H9 (cell line): ENCODE results near the gene TSPAN33. TPM values are rescaled to one million over a fixed set of nuclear protein-coding genes. Genes with fewer than 3 reads are reported as not detected.

Experiments
- DNase-seq: peaks from one replicate; pipeline ENCODE4 v3.0.0-alpha.2; 2017
- H2AFZ ChIP-seq: one replicate; pipeline ENCODE4 v1.6.1; 2013; ENCODE audit warnings: mild to moderate bottlenecking, low read length, control low read depth, moderate library complexity
- H2AK5ac ChIP-seq: 2 replicates; pipeline ENCODE4 v1.6.1; 2013; ENCODE audit warnings: low read length, control low read depth, mixed read lengths; ENCODE audit not compliant: insufficient read length
- H2BK120ac ChIP-seq: one replicate; pipeline ENCODE4 v1.6.1; 2013; ENCODE audit warnings: low read depth, mild to moderate bottlenecking, low read length, control low read depth, inconsistent platforms; ENCODE audit not compliant: poor library complexity, severe bottlenecking
- H2BK12ac ChIP-seq: 2 replicates; pipeline ENCODE4 v1.6.1; 2013; ENCODE audit warnings: low read length, control low read depth, mixed read lengths, low read depth; ENCODE audit not compliant: insufficient read length
- H2BK15ac ChIP-seq: 2 replicates; pipeline ENCODE4 v1.6.1; 2013; ENCODE audit warnings: low read depth, low read length, control low read depth
- H2BK20ac ChIP-seq: one replicate; pipeline ENCODE4 v1.6.1; 2013; ENCODE audit warnings: low read depth, mild to moderate bottlenecking, low read length, control low read depth, inconsistent platforms; ENCODE audit not compliant: poor library complexity, severe bottlenecking
- H2BK5ac ChIP-seq: 2 replicates; pipeline ENCODE4 v1.6.1; 2013; ENCODE audit warnings: low read length, control low read depth, mixed read lengths; ENCODE audit not compliant: insufficient read length
- H3K14ac ChIP-seq: 2 replicates; pipeline ENCODE4 v1.6.1; 2013; ENCODE audit warnings: low read length, control low read depth; ENCODE audit not compliant: insufficient read depth
- H3K18ac ChIP-seq: 2 replicates; pipeline ENCODE4 v1.6.1; 2013; ENCODE audit warnings: low read depth, mild to moderate bottlenecking, mixed read lengths, low read length, control low read depth; ENCODE audit not compliant: insufficient read length
- H3K23ac ChIP-seq: 2 replicates; pipeline ENCODE4 v1.6.1; 2013; ENCODE audit warnings: low read length, control low read depth, mixed read lengths, low read depth; ENCODE audit not compliant: insufficient read length
- H3K23me2 ChIP-seq: 2 replicates; pipeline ENCODE4 v1.6.1; 2013; ENCODE audit warnings: low read depth, mild to moderate bottlenecking, mixed read lengths, low read length, control low read depth; ENCODE audit not compliant: insufficient read length, poor library complexity, severe bottlenecking
- H3K27ac ChIP-seq: 2 replicates; pipeline ENCODE4 v1.5.1; 2013; ENCODE audit warnings: low read length, control low read depth, mixed read lengths, low read depth; ENCODE audit not compliant: insufficient read length
- H3K27me3 ChIP-seq: 2 replicates; pipeline ENCODE4 v1.6.1; 2013; ENCODE audit warnings: low read length, control low read depth, inconsistent platforms; ENCODE audit not compliant: insufficient read depth
- H3K4ac ChIP-seq: 2 replicates; pipeline ENCODE4 v1.6.1; 2013; ENCODE audit warnings: low read depth, mild to moderate bottlenecking, control low read depth, inconsistent platforms, low read length, moderate library complexity
- H3K4me1 ChIP-seq: 2 replicates; pipeline ENCODE4 v1.6.1; 2013; ENCODE audit warnings: low read length, control low read depth, inconsistent platforms; ENCODE audit not compliant: insufficient read depth
- H3K4me2 ChIP-seq: 2 replicates; pipeline ENCODE4 v1.6.1; 2013; ENCODE audit warnings: low read length, control low read depth, mixed read lengths; ENCODE audit not compliant: insufficient read length, insufficient read depth
- H3K56ac ChIP-seq: 2 replicates; pipeline ENCODE4 v1.6.1; 2013; ENCODE audit warnings: low read depth, mild to moderate bottlenecking, mixed read lengths, low read length, control low read depth; ENCODE audit not compliant: insufficient read length
- H3K79me1 ChIP-seq: 2 replicates; pipeline ENCODE4 v1.6.1; 2013; ENCODE audit warnings: low read depth, mild to moderate bottlenecking, moderate library complexity, low read length, control low read depth, inconsistent platforms; ENCODE audit not compliant: insufficient read depth, poor library complexity, severe bottlenecking
- H3K79me2 ChIP-seq: 2 replicates; pipeline ENCODE4 v1.6.1; 2013; ENCODE audit warnings: low read length, control low read depth, inconsistent platforms; ENCODE audit not compliant: insufficient read depth
- H3K9ac ChIP-seq: 2 replicates; pipeline ENCODE4 v1.6.1; 2013; ENCODE audit warnings: low read length, control low read depth, mixed read lengths; ENCODE audit not compliant: insufficient read length; ENCODE audit errors: extremely low read depth
- H3K9me3 ChIP-seq: one replicate; pipeline ENCODE4 v1.6.1; 2013; ENCODE audit warnings: low read depth, low read length, inconsistent platforms; ENCODE audit not compliant: control insufficient read depth
- H3T11ph ChIP-seq: one replicate; pipeline ENCODE4 v1.6.1; 2013; ENCODE audit warnings: mild to moderate bottlenecking, low read length, control low read depth, inconsistent platforms
- H4K20me1 ChIP-seq: one replicate; pipeline ENCODE4 v1.6.1; 2013; ENCODE audit not compliant: control insufficient read depth, insufficient read length, insufficient read depth
- H4K5ac ChIP-seq: 2 replicates; pipeline ENCODE4 v1.6.1; 2013; ENCODE audit warnings: low read depth, mild to moderate bottlenecking, mixed read lengths, low read length, control low read depth; ENCODE audit not compliant: insufficient read length
- H4K8ac ChIP-seq: replicated peaks from 2 replicates; pipeline ENCODE4 v1.6.1; 2013; ENCODE audit warnings: low read length, control low read depth, mixed read lengths, low read depth; ENCODE audit not compliant: insufficient read length
- H4K91ac ChIP-seq: 2 replicates; pipeline ENCODE4 v1.6.1; 2013; ENCODE audit warnings: low read depth, mild to moderate bottlenecking, moderate library complexity, mixed read lengths, low read length, control low read depth; ENCODE audit not compliant: insufficient read length
- H3K27ac Mint-ChIP-seq, 3 experiments: 2 replicates in 2 of 3; 3 replicates in 1 of 3; pipeline ENCODE4 v1.8.0; 2020 to 2021; ENCODE audit warnings: mixed read lengths in 3 of 3, mild to moderate bottlenecking in 1 of 3, moderate library complexity in 1 of 3
- H3K27me3 Mint-ChIP-seq: 2 replicates; pipeline ENCODE4 v1.8.0; 2021; ENCODE audit warnings: low read depth, mild to moderate bottlenecking, moderate library complexity, mixed read lengths
- H3K36me3 Mint-ChIP-seq, 3 experiments: 2 replicates in 2 of 3; 3 replicates in 1 of 3; pipeline ENCODE4 v1.8.0; 2020 to 2021; ENCODE audit warnings: low read depth in 3 of 3, mixed read lengths in 3 of 3; ENCODE audit not compliant: insufficient read depth in 1 of 3
- H3K4me1 Mint-ChIP-seq, 2 experiments: 2 replicates each; pipeline ENCODE4 v1.8.0; 2020; ENCODE audit warnings: mixed read lengths in 2 of 2
- H3K4me3 Mint-ChIP-seq, 2 experiments: 2 replicates in 1 of 2; 3 replicates in 1 of 2; pipeline ENCODE4 v1.8.0; 2020 to 2021; ENCODE audit warnings: mild to moderate bottlenecking in 2 of 2, mixed read lengths in 2 of 2, moderate library complexity in 1 of 2
- H3K9me3 Mint-ChIP-seq, 2 experiments: 2 replicates in 1 of 2; 3 replicates in 1 of 2; pipeline ENCODE4 v1.8.0; 2020; ENCODE audit warnings: mild to moderate bottlenecking in 2 of 2, mixed read lengths in 2 of 2, moderate library complexity in 1 of 2
- CTCF ChIP-seq: fragments of 200-600 bp; sonication (generic); conservative IDR thresholded peaks from 3 replicates; pipeline ENCODE4 v1.8.0; 2021; ENCODE audit warnings: antibody characterized with exemption, mild to moderate bottlenecking
- WGBS: extraction: QIAGEN DNeasy Blood & Tissue Kit; methylation state at CpG from one replicate; pipeline ENCODE4 v1.1.7; 2013; ENCODE audit warnings: missing lambda C conversion rate, low lambda C conversion rate, mixed read lengths; ENCODE audit not compliant: insufficient read length; ENCODE audit errors: extremely low coverage; 5-methylcytosine and 5-hydroxymethylcytosine counted together
- total RNA-seq: library from RNA; stranded (reverse); gene quantifications from 2 replicates; pipeline ENCODE4 v1.2.1, GENCODE V29; 2021

Gene TSPAN33
- total RNA-seq, 1 experiment from 2014 or later = 34.7 TPM

GRCh38 chr7:129122751-129123509 lies 21.6 kb upstream of the TSPAN33 start:
- H3K9ac ChIP-seq = no peak overlapping the region
- H3K56ac ChIP-seq = no peak overlapping the region
- no peak overlapping the region for H4K91ac ChIP-seq
- TF ChIP-seq CTCF = no peak
- H2AFZ ChIP-seq = no peak overlapping the region
- H3K14ac ChIP-seq = no peak overlapping the region
- H4K20me1 ChIP-seq = no peaks in the 10 kb centered on the region
- no peak overlapping the region for H3T11ph ChIP-seq
- no peak overlapping the region for H3K27ac Mint-ChIP-seq
- no peak overlapping the region for H2BK120ac ChIP-seq
- H3K79me2 ChIP-seq = no peaks in the 10 kb centered on the region
- H3K23ac ChIP-seq = no peak overlapping the region
- H3K27me3 ChIP-seq = no peaks in the 10 kb centered on the region
- no peak overlapping the region for H3K4ac ChIP-seq
- H2BK20ac ChIP-seq = no peak overlapping the region
- no peak overlapping the region for H3K4me2 ChIP-seq
- H4K5ac ChIP-seq = no peak overlapping the region
- H3K9me3 ChIP-seq = peaks cover 17% of the 10 kb centered on the region
- H3K23me2 ChIP-seq = no peaks in the 10 kb centered on the region
- no peak overlapping the region for H2BK12ac ChIP-seq
- WGBS = no CpG with 5 or more reads among the region's 4 CpGs
- H3K9me3 Mint-ChIP-seq = peaks cover 33 to 36% of the 10 kb centered on the region in 2 experiments
- no peaks in the 10 kb centered on the region; the same call in none of the 2 replicates for H3K27me3 Mint-ChIP-seq
- peaks cover 12 to 27% (median 22%) of the 10 kb centered on the region in 3 experiments; a peak in 6 of 7 replicates for H3K36me3 Mint-ChIP-seq
- no peaks in the 10 kb centered on the region for H3K4me1 ChIP-seq
- H2BK15ac ChIP-seq = no peak overlapping the region
- no peak overlapping the region for H3K4me3 Mint-ChIP-seq
- H3K79me1 ChIP-seq = no peaks in the 10 kb centered on the region
- no peak overlapping the region for H3K18ac ChIP-seq
- H3K27ac ChIP-seq = no peak overlapping the region
- H4K8ac ChIP-seq = no peak overlapping the region
- no peaks in the 10 kb centered on the region for H3K4me1 Mint-ChIP-seq
- no peak overlapping the region for H2AK5ac ChIP-seq
- no peak overlapping the region for H2BK5ac ChIP-seq
- no peak for DNase-seq
